NCI-H2029 (cell line): ENCODE measurements around the gene STX10.
A peak's percentile ranks its signal among the peaks of the same experiment; 100 is the strongest.

Source experiments
- DNase-seq: peaks from one replicate; lab custom pipeline; 2025; lab: John Stamatoyannopoulos, UW

The STX10 gene

DNA sequence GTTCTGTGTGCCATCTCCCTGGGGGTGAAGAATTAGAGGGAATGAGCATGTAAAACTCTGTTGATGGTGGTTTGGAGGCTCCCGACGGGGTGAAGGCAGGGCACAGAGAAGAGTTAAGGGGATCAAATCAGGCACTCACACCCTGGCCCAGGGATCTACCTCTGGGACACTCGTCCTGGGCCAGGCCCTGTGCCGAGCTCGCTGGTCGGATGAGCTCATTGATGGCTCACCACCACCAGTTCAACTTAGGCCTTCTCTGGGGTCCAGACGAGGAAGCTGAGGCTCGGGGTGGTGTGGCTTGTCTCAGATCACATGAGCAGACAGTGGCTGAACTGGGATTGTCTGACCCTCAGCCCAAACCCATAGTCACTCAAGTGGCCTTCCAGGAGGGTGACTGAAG lies 30.5 kb downstream of the STX10 start:
- no peak for DNase-seq

DNA sequence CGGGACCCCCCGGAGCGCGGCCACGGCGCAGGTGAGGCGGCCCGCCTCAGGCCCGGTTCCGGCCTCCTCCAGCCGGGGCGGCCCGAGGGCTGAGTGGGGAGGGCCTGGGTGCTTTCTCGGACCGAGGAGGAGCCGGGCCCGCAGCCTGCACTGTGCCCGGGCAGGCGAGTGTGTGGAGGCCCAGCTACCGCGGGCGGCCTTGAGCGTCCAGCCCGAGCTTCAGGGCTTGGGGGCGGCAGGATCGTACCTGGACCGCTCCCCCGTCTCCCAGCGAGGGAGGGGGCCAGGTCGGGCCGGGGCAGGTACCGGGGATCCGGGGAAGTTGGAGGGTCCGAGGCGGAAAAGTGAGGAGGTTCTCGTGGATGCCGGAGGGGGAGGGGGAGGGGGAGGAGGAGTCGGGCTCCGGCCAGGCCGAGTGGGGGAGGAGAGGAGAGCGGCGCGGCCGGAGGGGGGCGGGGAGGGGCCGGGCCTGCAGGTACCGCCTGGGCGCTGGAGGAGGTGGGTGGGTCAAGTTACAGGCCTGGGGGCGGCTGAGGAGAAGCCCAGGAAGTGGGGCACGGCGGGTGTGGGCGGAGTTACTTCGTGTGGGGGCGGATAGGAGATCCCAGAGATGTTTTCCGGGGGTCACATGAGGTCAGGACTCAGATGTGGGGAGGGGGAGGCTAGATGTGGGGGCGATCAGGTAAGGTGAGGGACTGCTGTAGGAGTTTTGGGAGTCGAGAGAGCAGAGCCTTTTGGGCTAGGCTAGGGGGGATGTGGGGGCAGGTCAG lies 31.6 kb downstream of the STX10 start:
- DNase-seq = peak; percentile 61

DNA sequence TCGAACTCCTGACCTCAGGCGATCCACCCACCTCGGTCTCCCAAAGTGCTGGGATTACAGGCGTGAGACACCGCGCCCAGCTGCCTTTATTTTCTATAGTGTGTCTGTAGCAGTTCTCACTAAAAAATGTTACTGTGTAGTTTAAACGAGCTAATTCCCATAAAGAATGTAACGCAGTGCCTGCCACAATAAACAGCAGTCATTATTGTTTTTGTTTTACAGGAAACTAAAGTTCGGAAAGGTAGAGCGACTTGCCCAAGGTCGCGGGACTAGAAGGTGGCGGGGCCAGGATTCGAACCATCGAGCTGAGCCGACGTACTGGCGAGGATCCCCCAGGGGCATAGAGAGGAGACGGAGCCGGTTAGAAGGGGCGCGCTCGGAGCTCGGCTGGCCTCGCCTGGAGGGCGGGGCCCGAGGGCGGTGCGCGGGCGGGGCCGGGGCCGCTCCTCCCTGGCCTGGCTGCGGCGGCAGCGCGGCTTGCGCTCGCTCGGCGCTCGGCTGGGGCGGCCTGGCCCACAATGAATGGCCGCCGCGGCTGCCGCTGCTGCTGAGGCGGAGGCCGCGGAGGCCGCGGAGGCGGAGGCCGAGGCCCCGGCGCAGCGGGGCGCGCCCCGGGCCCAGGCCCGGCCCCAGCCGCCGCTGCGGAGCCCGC lies 32.3 kb downstream of the STX10 start, which contains the start of gene NACC1:
TSS of gene NACC1 (plus strand) at position 493 of the 652 bp plus-strand sequence. CDS start 16,944 bp downstream, outside the sequence.
- DNase-seq = peak; percentile 86

DNA sequence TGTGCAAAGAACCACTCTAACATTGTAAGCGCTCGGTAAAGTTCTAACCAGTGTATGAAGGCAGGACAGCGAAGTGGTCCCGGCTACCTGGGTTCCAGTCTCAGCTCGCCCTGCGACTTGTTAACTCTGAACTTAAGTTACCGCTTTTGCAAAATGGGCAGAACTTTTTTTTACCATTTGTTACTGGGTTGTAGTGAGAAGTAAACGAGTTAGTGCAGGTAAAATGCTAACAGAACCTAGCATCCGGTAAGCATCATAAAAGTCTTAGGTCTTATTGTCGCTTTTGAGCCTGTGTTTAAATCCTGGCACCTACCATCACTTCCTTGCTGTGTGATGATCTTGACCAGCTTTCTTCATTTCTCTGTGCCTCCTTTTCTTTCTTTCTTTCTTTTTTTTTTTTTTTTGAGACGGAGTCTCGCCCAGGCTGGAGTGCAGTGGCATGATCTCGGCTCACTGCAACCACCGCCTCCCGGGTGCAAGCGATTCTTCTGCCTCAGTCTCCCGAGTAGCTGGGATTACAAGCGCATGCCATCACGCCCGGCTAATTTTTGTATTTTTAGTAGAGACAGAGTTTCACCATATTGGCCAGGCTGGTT lies 32.9 kb downstream of the STX10 start:
- DNase-seq = no peak

DNA sequence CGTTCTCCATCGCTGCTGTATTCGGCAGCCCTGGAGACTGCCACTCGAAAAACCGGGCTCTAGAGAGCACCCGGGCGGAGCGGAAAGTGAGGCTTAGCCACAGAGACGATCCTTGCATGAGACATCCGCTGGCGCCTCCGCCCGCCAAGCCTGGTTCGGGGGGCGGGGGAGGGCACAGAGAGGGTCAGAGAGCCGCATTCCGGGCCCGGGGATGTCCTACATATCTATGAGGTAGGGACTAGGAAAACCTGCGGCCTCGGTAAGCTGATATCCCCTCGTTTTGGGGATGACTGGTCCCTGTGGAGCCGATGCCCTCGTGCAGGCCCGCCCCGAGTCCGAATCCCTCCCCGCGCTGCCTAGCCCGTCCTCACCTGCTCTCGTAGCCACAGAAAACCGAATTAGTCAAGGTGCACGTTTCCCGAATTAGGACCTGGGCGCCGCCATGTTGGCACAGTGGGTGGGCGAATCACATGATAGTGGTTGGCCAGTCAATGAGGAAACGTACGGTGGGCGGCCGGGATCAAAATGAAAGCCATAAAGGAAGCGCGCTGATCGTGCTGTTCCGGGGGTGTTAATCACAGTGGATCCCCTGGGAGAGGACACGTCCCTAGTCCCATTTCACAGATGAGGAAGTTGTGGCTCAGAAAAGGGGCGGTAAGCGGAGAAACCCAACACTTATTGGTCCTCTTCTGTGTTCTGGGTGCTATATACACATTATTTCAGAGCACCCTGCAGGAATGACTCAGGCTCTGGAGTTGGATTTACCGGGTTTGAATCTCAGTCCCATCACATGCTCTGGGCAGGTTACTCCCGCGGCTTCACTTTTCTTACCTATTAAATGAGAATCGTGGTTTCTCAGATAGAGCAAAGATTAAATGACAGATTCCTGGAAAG lies 33.6 kb downstream of the STX10 start, which contains the start of gene TRMT1:
TSS of gene TRMT1 (minus strand) at position 459 of the 894 bp plus-strand sequence. CDS start at position 118, 341 bp downstream.
- DNase-seq = peak; percentile 90

DNA sequence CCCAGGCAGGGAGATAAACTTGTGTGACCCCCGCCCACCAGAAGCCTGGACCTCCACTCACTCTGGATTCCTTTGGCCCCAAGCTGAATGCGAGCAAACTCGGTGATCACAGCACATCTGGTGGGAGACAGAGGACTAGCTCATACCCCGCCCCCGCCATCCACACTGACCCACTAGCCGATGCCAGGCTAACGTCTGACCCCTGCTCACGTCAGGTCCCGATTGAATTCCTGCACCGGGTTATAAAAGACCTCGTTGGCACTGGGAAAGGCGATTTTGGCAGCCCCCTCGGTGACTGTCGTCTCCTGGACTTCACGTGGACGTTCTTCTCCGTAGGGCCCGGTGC lies 34.3 kb downstream of the STX10 start:
- DNase-seq = no peak

DNA sequence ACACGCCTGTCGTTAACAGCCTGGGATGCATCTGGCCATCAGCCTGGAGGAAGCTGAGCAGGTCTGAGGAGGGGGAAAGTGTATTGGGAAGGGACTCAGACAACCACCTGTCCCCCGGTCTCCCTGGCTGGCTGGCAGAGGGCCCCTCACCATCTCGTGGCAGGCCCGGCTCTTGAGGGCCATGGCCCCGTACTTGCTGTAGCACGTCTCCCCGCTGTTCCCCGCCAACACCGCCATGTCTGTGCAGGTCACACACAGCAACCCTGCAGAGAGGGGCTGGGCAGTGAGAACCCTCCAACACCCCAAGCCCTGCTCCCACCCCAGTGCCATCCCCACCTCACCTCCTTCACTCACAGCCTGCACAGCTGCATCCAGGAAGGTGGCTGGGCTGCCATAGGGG lies 37.6 kb downstream of the STX10 start:
- DNase-seq = no peak

DNA sequence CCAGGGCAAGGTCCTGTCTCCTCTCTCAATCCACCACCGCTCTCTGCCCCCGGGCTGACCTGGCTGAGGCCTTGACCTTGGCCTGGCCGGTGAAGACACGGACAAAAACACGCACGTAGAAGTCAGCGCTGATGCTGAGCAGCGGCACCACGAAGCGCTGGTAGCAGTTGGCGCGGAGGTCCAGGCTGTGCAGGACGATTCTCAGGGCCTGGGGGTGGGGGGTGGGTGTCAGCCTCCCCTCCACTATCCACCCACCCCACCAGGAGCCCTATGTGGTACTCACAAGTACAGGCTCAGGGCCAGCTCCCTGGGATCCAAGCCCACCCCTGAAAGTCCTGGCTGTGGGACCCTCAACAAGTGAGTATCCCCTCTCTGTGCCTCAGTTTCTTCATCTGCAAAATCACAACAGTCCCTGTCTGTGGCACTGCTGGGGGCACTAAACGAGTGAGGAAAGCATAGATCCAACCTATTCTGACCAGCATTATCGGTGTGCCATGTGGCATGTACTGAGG lies 40.0 kb downstream of the STX10 start:
- no peak for DNase-seq

DNA sequence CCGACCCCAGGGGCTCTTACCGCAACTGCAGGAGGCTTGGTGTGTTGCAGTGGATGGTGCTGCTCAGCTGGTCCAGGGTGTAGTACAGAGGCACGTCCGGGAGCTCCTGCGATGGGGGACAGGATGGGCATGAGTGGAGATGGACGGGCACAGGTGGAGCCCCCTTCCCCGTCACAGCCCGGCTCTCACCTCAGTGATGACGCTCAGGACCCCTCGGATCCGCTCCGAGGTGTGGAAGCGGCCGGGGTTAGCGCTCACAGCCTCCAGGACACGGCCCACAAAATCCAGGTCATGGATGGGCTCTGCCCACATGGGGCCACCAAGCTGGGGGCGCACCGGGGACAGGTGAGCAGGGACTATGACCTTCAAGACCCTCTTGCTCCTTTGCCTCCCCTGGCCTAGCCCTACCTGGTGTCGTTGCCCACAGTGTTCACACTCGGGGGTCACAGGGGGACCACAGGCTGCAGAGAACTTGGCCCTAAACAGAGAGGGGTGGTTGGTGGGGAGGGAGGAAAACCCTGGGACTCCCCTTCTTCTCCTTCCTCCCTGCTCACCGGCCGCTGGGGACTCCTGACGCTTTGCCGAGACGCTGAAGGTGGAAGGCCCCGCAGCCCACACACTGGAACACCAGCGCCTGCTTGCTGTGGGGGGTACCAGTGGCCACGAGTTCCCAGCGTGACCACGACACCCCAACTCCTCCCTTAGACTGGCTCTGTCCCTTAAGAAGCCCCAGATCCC lies 40.6 kb downstream of the STX10 start:
- no peak for DNase-seq

DNA sequence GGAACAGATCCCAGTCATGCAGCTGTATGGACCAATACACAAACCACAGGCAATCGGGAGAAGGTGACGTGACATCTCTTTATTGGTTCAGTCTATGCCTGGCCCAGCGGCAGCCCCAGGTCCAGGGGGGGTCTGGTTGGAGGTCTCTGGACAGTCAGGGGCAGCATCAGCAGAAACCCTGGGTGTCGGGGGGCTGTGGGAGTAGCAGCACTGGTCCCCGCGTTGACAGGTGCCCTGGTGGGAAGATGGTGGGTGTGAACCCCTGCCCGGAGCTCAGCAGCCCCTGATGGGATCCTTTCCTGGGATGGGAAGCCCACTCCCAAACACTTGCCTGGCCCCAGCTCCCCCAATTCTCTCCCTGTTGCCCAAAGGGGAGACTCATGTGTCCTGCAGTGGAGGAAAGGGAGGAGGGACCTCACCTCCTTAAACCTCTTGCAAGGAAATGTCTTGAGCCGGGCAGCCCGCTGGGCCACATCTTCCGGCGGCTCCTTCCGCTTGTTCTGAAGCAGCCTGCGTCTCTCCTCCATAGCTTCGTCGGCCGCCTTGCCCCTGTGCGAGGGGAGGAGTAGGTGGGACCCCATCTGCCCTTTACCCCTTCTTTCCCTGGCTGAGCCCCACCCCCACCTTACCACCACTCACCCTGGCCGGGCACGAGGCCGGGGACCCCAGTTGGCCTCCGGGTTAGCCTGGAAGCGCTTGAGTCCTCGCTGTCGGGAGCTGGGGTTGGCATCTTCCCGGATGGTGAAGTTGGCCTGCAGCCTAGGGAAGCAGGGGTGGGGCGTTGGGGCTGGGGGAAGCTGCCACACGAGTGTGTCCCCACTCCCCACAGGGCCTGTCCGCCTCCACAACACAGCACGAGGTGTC lies 45.1 kb downstream of the STX10 start:
- no peak for DNase-seq

DNA sequence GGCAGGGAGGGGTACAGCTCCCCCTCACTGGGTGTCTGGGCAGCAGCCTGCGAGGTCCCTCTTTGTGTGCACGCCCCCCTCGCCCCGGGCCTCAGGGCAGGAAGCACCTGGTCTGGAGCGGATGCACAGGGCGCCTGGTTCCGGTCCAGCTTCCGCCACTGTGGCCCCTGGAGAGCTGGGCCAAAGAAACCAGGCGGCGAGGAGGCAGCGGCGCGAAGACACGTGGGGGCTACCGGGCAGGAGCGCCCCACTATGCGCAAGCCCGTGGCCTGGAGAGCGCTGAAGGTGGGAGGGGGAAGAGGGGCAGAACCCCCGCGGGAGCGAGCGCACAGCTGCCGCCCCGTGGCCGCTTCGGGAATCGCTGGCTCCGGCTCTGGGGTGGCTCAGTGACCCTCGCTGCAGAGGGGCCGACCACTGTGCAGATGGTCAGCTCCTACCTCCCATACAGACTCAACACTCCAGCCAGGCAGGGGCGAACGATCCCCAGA lies 45.8 kb downstream of the STX10 start:
- DNase-seq = no peak

DNA sequence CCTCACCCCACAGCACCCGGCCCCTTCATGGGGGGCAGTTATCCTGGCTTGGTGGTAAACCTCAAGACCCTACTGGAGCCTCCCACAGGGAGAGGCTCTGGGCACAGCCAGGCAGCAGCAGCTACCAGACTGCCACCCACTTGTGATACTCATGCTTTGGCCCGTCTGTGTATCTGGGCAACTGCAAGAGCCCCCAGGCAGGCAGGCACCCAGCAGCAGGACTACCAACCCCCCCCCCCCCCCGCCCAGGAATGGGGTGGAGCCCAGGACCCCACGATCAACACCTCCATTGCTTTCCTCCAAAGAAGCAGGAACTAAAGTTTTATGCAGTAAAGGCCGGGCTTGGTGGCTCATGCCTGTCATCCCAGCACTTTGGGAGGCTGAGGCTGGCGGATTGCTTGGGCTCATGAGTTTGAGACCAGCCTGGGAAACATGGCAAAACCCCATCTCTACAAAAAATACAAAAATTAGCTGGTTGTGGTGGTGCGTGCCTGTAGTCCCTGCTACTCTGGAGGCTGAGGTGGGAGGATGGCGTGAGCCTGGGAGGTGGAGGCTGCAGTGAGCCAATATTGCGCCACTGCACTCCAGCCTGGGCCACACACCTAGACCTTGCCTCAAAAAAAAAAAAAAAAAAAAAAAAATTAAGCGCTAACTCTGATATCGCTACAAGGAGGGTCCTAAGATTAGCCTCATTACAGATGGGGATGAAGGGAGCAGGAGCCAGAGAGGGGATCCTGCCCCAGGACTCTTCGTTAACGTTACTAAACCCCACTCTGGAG lies 46.4 kb downstream of the STX10 start:
- DNase-seq = no peak

DNA sequence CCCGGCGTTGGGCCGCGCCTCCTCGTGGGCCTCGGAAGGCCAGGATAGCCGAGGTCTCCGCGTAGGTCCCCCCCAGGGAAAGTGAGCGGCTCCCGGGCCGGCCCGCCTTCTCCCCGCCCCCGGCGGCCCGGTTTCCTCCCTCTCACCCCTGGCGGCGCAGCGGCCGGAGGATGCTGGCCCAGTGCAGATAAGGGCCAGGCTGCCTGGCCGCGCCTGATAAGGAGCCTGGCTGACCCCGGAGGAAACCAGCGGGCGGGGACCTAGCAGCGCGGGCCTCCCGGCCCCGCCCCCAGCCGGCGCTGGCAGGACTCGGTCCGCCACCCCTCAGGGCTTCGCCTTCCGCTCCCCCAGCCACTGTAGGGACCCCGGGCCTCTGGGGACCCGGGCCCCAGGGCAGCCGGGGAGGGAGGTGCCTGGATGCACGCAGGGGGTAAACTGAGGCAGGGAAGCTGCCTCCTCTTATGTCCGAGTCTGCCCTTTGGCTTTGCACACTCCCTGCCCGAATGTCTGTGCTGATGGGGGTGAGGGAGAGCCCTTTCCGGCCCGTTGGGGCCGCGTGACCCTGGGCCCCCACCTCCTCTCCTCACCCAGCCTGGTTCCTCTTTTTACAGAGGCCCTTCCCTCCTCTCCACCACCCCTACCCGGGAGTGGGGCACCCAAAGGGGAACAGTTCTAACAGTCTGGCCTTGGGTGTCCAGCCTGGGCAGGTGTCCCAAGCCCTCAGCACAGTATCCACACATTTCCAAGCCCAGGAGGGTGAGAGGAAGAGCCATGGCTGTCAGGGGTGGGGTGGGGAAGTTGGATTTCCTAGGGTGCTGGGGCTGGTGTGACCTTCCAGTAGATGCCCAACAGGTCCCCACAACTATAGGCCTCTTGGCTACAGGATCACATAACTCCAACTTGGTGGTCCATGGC lies 47.3 kb downstream of the STX10 start, which contains the start of gene LYL1:
TSS of gene LYL1 (minus strand) at position 193 of the 915 bp plus-strand sequence. CDS start 1,687 bp downstream, outside the sequence.
- DNase-seq = no peak

DNA sequence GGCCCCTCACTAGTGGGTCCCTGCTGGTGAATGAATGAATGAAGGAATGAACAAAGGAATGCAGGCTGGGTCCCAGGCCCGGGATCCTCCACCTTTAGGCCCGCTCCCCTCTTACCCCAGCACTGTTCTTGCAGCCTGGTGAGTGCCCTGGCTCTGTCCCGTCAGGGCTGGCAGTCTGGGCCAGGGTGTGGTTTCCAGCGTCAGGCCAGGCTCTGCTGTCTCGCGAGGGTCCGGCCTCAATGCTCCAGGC lies 47.8 kb downstream of the STX10 start:
- DNase-seq = no peak

DNA sequence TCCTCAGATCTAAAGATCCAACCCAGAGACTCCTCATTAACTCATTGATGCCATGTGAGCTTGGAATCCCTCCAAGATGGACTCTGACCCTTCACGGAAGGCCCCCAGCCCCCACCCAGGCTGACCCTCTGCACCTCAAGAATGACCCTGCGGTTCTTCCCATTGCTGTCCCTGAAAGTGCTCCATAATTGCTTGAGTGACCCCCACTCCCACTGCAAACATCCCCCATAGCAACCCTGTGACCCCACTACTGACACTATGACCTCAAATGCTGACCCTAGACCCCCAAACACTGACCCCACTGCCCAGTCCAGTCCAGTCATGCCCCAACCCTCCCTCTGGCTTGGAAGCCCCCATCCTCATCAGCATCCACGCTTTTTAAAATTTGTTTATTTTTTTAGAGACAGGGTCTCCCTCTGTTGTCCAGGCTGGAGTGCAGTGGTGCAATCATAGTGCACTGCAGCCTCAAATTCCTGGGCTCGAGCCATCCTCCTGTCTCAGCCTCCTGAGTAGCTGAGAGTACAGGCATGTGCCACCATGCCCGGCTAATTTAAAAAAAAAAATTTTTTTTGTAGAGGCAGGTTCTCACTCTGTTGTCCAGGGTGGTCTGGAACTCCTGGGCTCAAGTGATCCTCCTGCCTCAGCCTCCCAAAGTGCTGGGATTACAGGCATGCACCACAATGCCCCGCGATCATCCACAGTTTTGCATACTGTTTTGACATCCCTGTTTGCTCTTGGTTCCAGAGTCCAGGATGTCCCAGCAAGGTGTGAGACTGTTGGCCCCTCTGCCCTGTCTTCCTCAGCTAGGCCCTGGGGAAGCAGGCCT lies 48.4 kb downstream of the STX10 start:
- DNase-seq = no peak

DNA sequence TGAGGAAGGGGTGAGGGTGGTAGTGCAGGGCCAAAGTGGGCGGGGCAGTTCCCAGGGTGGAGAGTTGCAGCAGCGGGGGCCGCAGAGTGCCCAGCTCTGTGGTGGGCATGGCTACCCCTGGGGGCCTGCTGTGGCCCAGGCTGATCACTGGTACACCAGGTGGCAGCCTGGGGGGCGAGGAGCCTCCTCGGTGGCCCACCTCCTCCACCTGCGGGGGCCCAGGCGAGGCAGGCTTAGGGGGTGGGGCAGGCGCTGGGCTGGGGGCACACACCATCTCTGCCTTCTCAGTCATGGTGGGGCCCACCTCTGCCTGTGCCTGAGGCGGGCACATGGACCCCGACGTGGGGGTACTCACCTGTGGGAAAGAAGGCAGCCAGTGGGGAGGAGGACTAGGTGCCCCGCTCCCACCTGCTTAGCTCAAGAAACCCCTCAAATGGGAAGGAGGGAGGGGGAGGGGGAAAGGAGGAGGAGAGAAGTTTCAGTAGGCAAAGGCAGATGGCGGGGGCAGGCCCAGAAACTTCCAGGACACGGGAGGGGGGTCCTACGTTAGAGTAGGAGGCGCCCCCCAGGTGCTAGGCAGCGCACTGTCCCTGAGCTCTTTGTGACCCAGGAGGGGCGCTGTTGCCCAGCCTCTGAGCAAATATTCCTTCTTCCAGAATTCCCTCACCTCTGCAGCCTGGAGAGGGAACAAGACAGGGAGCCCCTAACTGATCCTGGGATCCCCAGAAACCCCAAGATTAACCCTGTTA lies 49.2 kb downstream of the STX10 start:
- no peak for DNase-seq
